H9 (cell line): ENCODE data around the gene ANKRD30A. TPM values are rescaled to one million over a fixed set of nuclear protein-coding genes. Genes with fewer than 3 reads are reported as not detected.

ENCODE experiments used
- DNase-seq: peaks from one replicate; pipeline ENCODE4 v3.0.0-alpha.2; 2017
- H2AFZ ChIP-seq: one replicate; pipeline ENCODE4 v1.6.1; 2013; ENCODE audit warnings: mild to moderate bottlenecking, low read length, control low read depth, moderate library complexity
- H2AK5ac ChIP-seq: 2 replicates; pipeline ENCODE4 v1.6.1; 2013; ENCODE audit warnings: low read length, control low read depth, mixed read lengths; ENCODE audit not compliant: insufficient read length
- H2BK120ac ChIP-seq: one replicate; pipeline ENCODE4 v1.6.1; 2013; ENCODE audit warnings: low read depth, mild to moderate bottlenecking, low read length, control low read depth, inconsistent platforms; ENCODE audit not compliant: poor library complexity, severe bottlenecking
- H2BK12ac ChIP-seq: 2 replicates; pipeline ENCODE4 v1.6.1; 2013; ENCODE audit warnings: low read length, control low read depth, mixed read lengths, low read depth; ENCODE audit not compliant: insufficient read length
- H2BK15ac ChIP-seq: 2 replicates; pipeline ENCODE4 v1.6.1; 2013; ENCODE audit warnings: low read depth, low read length, control low read depth
- H2BK20ac ChIP-seq: one replicate; pipeline ENCODE4 v1.6.1; 2013; ENCODE audit warnings: low read depth, mild to moderate bottlenecking, low read length, control low read depth, inconsistent platforms; ENCODE audit not compliant: poor library complexity, severe bottlenecking
- H2BK5ac ChIP-seq: 2 replicates; pipeline ENCODE4 v1.6.1; 2013; ENCODE audit warnings: low read length, control low read depth, mixed read lengths; ENCODE audit not compliant: insufficient read length
- H3K14ac ChIP-seq: 2 replicates; pipeline ENCODE4 v1.6.1; 2013; ENCODE audit warnings: low read length, control low read depth; ENCODE audit not compliant: insufficient read depth
- H3K18ac ChIP-seq: 2 replicates; pipeline ENCODE4 v1.6.1; 2013; ENCODE audit warnings: low read depth, mild to moderate bottlenecking, mixed read lengths, low read length, control low read depth; ENCODE audit not compliant: insufficient read length
- H3K23ac ChIP-seq: 2 replicates; pipeline ENCODE4 v1.6.1; 2013; ENCODE audit warnings: low read length, control low read depth, mixed read lengths, low read depth; ENCODE audit not compliant: insufficient read length
- H3K23me2 ChIP-seq: 2 replicates; pipeline ENCODE4 v1.6.1; 2013; ENCODE audit warnings: low read depth, mild to moderate bottlenecking, mixed read lengths, low read length, control low read depth; ENCODE audit not compliant: insufficient read length, poor library complexity, severe bottlenecking
- H3K27ac ChIP-seq: 2 replicates; pipeline ENCODE4 v1.5.1; 2013; ENCODE audit warnings: low read length, control low read depth, mixed read lengths, low read depth; ENCODE audit not compliant: insufficient read length
- H3K27me3 ChIP-seq: 2 replicates; pipeline ENCODE4 v1.6.1; 2013; ENCODE audit warnings: low read length, control low read depth, inconsistent platforms; ENCODE audit not compliant: insufficient read depth
- H3K4ac ChIP-seq: 2 replicates; pipeline ENCODE4 v1.6.1; 2013; ENCODE audit warnings: low read depth, mild to moderate bottlenecking, control low read depth, inconsistent platforms, low read length, moderate library complexity
- H3K4me1 ChIP-seq: 2 replicates; pipeline ENCODE4 v1.6.1; 2013; ENCODE audit warnings: low read length, control low read depth, inconsistent platforms; ENCODE audit not compliant: insufficient read depth
- H3K4me2 ChIP-seq: 2 replicates; pipeline ENCODE4 v1.6.1; 2013; ENCODE audit warnings: low read length, control low read depth, mixed read lengths; ENCODE audit not compliant: insufficient read length, insufficient read depth
- H3K56ac ChIP-seq: 2 replicates; pipeline ENCODE4 v1.6.1; 2013; ENCODE audit warnings: low read depth, mild to moderate bottlenecking, mixed read lengths, low read length, control low read depth; ENCODE audit not compliant: insufficient read length
- H3K79me1 ChIP-seq: 2 replicates; pipeline ENCODE4 v1.6.1; 2013; ENCODE audit warnings: low read depth, mild to moderate bottlenecking, moderate library complexity, low read length, control low read depth, inconsistent platforms; ENCODE audit not compliant: insufficient read depth, poor library complexity, severe bottlenecking
- H3K79me2 ChIP-seq: 2 replicates; pipeline ENCODE4 v1.6.1; 2013; ENCODE audit warnings: low read length, control low read depth, inconsistent platforms; ENCODE audit not compliant: insufficient read depth
- H3K9ac ChIP-seq: 2 replicates; pipeline ENCODE4 v1.6.1; 2013; ENCODE audit warnings: low read length, control low read depth, mixed read lengths; ENCODE audit not compliant: insufficient read length; ENCODE audit errors: extremely low read depth
- H3K9me3 ChIP-seq: one replicate; pipeline ENCODE4 v1.6.1; 2013; ENCODE audit warnings: low read depth, low read length, inconsistent platforms; ENCODE audit not compliant: control insufficient read depth
- H3T11ph ChIP-seq: one replicate; pipeline ENCODE4 v1.6.1; 2013; ENCODE audit warnings: mild to moderate bottlenecking, low read length, control low read depth, inconsistent platforms
- H4K20me1 ChIP-seq: one replicate; pipeline ENCODE4 v1.6.1; 2013; ENCODE audit not compliant: control insufficient read depth, insufficient read length, insufficient read depth
- H4K5ac ChIP-seq: 2 replicates; pipeline ENCODE4 v1.6.1; 2013; ENCODE audit warnings: low read depth, mild to moderate bottlenecking, mixed read lengths, low read length, control low read depth; ENCODE audit not compliant: insufficient read length
- H4K8ac ChIP-seq: replicated peaks from 2 replicates; pipeline ENCODE4 v1.6.1; 2013; ENCODE audit warnings: low read length, control low read depth, mixed read lengths, low read depth; ENCODE audit not compliant: insufficient read length
- H4K91ac ChIP-seq: 2 replicates; pipeline ENCODE4 v1.6.1; 2013; ENCODE audit warnings: low read depth, mild to moderate bottlenecking, moderate library complexity, mixed read lengths, low read length, control low read depth; ENCODE audit not compliant: insufficient read length
- H3K27ac Mint-ChIP-seq, 3 experiments: 2 replicates in 2 of 3; 3 replicates in 1 of 3; pipeline ENCODE4 v1.8.0; 2020 to 2021; ENCODE audit warnings: mixed read lengths in 3 of 3, mild to moderate bottlenecking in 1 of 3, moderate library complexity in 1 of 3
- H3K27me3 Mint-ChIP-seq: 2 replicates; pipeline ENCODE4 v1.8.0; 2021; ENCODE audit warnings: low read depth, mild to moderate bottlenecking, moderate library complexity, mixed read lengths
- H3K36me3 Mint-ChIP-seq, 3 experiments: 2 replicates in 2 of 3; 3 replicates in 1 of 3; pipeline ENCODE4 v1.8.0; 2020 to 2021; ENCODE audit warnings: low read depth in 3 of 3, mixed read lengths in 3 of 3; ENCODE audit not compliant: insufficient read depth in 1 of 3
- H3K4me1 Mint-ChIP-seq, 2 experiments: 2 replicates each; pipeline ENCODE4 v1.8.0; 2020; ENCODE audit warnings: mixed read lengths in 2 of 2
- H3K4me3 Mint-ChIP-seq, 2 experiments: 2 replicates in 1 of 2; 3 replicates in 1 of 2; pipeline ENCODE4 v1.8.0; 2020 to 2021; ENCODE audit warnings: mild to moderate bottlenecking in 2 of 2, mixed read lengths in 2 of 2, moderate library complexity in 1 of 2
- H3K9me3 Mint-ChIP-seq, 2 experiments: 2 replicates in 1 of 2; 3 replicates in 1 of 2; pipeline ENCODE4 v1.8.0; 2020; ENCODE audit warnings: mild to moderate bottlenecking in 2 of 2, mixed read lengths in 2 of 2, moderate library complexity in 1 of 2
- WGBS: extraction: QIAGEN DNeasy Blood & Tissue Kit; methylation state at CpG from one replicate; pipeline ENCODE4 v1.1.7; 2013; ENCODE audit warnings: missing lambda C conversion rate, low lambda C conversion rate, mixed read lengths; ENCODE audit not compliant: insufficient read length; ENCODE audit errors: extremely low coverage; 5-methylcytosine and 5-hydroxymethylcytosine counted together
- total RNA-seq: library from RNA; stranded (reverse); gene quantifications from 2 replicates; pipeline ENCODE4 v1.2.1, GENCODE V29; 2021
- TF ChIP-seq, protein P1 (sequence below): fragments of 200-600 bp; sonication (generic); conservative IDR thresholded peaks from 3 replicates; pipeline ENCODE4 v1.8.0; 2021; ENCODE audit warnings: antibody characterized with exemption, mild to moderate bottlenecking

ANKRD30A gene
- total RNA-seq, 1 experiment from 2014 or later, result not detected

DNA sequence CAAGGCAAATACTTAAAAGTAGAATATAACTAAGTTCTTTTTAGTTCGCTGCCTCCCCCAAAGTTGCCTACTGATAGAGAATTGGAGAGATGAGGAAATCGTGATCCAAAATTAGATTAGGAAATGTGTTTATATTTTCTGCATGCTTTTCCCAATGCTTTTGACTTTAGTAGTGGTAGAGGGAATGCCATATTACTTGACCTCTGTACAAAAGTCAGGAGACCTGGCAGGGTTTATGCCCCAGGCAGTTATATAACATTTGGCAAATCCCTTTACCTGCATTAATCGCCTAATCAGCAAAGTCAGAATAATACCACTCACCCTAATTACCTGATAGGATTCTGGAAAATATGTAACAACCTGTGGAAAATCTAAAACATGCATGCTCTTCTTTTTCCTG is 142.9 kb downstream of the ANKRD30A start:
- H3K9me3 ChIP-seq, result peaks cover 55% of the 10 kb centered on the region
- no peak overlapping the region for H3K56ac ChIP-seq
- no peak overlapping the region for H3K23ac ChIP-seq
- no peak overlapping the region for H2AFZ ChIP-seq
- no peak overlapping the region for H3T11ph ChIP-seq
- no peaks in the 10 kb centered on the region for H3K79me2 ChIP-seq
- no peak overlapping the region for H3K14ac ChIP-seq
- no peak overlapping the region for H3K18ac ChIP-seq
- H4K8ac ChIP-seq, result no peak overlapping the region
- no peak for DNase-seq
- no peak overlapping the region for H2BK15ac ChIP-seq
- no peaks in the 10 kb centered on the region for H3K27me3 ChIP-seq
- no peak overlapping the region for H4K91ac ChIP-seq
- H2AK5ac ChIP-seq, result no peak overlapping the region
- no peaks in the 10 kb centered on the region for H4K20me1 ChIP-seq
- Mint-ChIP-seq H3K36me3 (peaks cover 4 to 34% (median 5%) of the 10 kb centered on the region in 3 experiments; a peak in 6 of 7 replicates), H3K4me3 (no peak overlapping the region), H3K9me3 (peaks cover 90 to 95% of the 10 kb centered on the region in 2 experiments), H3K27ac (no peak overlapping the region), H3K4me1 (no peaks in the 10 kb centered on the region), H3K27me3 (no peaks in the 10 kb centered on the region)
- no peaks in the 10 kb centered on the region for H3K4me1 ChIP-seq
- H3K4ac ChIP-seq, result no peak overlapping the region
- no peak overlapping the region for H4K5ac ChIP-seq
- no CpG with 5 or more reads among the region's 3 CpGs for WGBS
- H3K4me2 ChIP-seq, result no peak overlapping the region
- no peaks in the 10 kb centered on the region for H3K23me2 ChIP-seq
- no peak overlapping the region for H2BK5ac ChIP-seq
- no peak overlapping the region for H3K9ac ChIP-seq
- no peak overlapping the region for H2BK12ac ChIP-seq
- TF ChIP-seq, protein P1, sequence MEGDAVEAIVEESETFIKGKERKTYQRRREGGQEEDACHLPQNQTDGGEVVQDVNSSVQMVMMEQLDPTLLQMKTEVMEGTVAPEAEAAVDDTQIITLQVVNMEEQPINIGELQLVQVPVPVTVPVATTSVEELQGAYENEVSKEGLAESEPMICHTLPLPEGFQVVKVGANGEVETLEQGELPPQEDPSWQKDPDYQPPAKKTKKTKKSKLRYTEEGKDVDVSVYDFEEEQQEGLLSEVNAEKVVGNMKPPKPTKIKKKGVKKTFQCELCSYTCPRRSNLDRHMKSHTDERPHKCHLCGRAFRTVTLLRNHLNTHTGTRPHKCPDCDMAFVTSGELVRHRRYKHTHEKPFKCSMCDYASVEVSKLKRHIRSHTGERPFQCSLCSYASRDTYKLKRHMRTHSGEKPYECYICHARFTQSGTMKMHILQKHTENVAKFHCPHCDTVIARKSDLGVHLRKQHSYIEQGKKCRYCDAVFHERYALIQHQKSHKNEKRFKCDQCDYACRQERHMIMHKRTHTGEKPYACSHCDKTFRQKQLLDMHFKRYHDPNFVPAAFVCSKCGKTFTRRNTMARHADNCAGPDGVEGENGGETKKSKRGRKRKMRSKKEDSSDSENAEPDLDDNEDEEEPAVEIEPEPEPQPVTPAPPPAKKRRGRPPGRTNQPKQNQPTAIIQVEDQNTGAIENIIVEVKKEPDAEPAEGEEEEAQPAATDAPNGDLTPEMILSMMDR, result no peak
- no peak overlapping the region for H3K27ac ChIP-seq
- H2BK20ac ChIP-seq, result no peak overlapping the region
- H3K79me1 ChIP-seq, result no peaks in the 10 kb centered on the region
- no peak overlapping the region for H2BK120ac ChIP-seq
